Mammary epithelial cell (primary cell): ENCODE data around the gene MMP12.

Experiments
- EZH2 ChIP-seq: IDR thresholded peaks from 2 replicates; pipeline ENCODE4 v1.6.1; 2012; ENCODE audit warnings: low read length, inconsistent platforms, borderline replicate concordance
- TF ChIP-seq, protein P1 (sequence below), 2 donors: IDR thresholded peaks in 1 of 2; conservative IDR thresholded peaks in 1 of 2; 2 replicates each; pipeline ENCODE4 v1.5.1; 2011 to 2012; ENCODE audit warnings: inconsistent platforms in 2 of 2, low read length in 2 of 2, mild to moderate bottlenecking in 2 of 2, control low read depth in 1 of 2, low read depth in 1 of 2; ENCODE audit not compliant: insufficient read depth in 1 of 2; ENCODE audit errors: extremely low read depth in 1 of 2

DNA sequence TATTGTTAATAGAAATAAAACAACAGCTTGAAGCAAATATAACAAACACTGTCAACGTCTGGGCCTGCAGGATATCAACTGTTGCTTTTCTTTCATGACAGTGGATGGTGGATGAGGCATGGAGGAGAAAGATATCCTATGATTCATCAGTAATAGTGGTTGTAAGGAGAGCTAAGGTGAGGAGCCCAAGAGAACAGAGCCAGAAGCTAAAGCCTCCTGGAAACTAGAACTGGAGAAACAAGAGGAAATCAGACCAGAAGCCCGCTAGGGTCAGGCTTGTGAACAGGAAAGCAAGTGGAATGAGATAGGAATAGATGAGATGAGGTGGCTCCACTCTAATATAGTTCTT is 37.7 kb upstream of the MMP12 start:
- TF ChIP-seq, protein P1, sequence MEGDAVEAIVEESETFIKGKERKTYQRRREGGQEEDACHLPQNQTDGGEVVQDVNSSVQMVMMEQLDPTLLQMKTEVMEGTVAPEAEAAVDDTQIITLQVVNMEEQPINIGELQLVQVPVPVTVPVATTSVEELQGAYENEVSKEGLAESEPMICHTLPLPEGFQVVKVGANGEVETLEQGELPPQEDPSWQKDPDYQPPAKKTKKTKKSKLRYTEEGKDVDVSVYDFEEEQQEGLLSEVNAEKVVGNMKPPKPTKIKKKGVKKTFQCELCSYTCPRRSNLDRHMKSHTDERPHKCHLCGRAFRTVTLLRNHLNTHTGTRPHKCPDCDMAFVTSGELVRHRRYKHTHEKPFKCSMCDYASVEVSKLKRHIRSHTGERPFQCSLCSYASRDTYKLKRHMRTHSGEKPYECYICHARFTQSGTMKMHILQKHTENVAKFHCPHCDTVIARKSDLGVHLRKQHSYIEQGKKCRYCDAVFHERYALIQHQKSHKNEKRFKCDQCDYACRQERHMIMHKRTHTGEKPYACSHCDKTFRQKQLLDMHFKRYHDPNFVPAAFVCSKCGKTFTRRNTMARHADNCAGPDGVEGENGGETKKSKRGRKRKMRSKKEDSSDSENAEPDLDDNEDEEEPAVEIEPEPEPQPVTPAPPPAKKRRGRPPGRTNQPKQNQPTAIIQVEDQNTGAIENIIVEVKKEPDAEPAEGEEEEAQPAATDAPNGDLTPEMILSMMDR (conservative IDR thresholded peaks at IDR 0.05 in 1 of 2, IDR thresholded peaks at IDR 0.05 in 1 of 2; ENCODE audit: extremely low read depth in 1 of 2, insufficient read depth in 1 of 2, low read depth in 1 of 2, low read length in 2 of 2): no peak
- no peak for TF ChIP-seq EZH2
